IMR-90 (cell line): ENCODE results near the gene CTIF. TPM values are rescaled to one million over a fixed set of nuclear protein-coding genes. Genes with fewer than 3 reads are reported as not detected.

Source experiments
- ATAC-seq: fragments of 200-7000 bp; cut with Tn5 transposase; 2 replicates; pipeline ENCODE4 v1.9.1; 2020; ENCODE audit warnings: low read depth, mild to moderate bottlenecking, moderate library complexity
- BruUV-seq: library from RNA; stranded (reverse); fragments of 400-500 nt; replicated peaks from 2 replicates; lab custom pipeline; 2021; lab: Mats Ljungman, UMichigan
- CTCF ChIA-PET: fragments of 300-600 bp; formaldehyde crosslinking; extraction: SDS; loops from one replicate; lab custom pipeline; 2021; ENCODE audit warnings: antibody characterized with exemption; lab: Yijun Ruan, JAX
- POLR2A ChIA-PET: fragments of 300-600 bp; sonication (Branson Sonifier 250); formaldehyde crosslinking; loops from one replicate; lab custom pipeline; 2022; ENCODE audit warnings: antibody characterized with exemption; ENCODE audit not compliant: unreplicated experiment; lab: Charles Lee
- DNase-seq: peaks from one replicate; pipeline ENCODE4 v3.0.0; 2013
- H2AFZ ChIP-seq: replicated peaks from 2 replicates; pipeline ENCODE3; 2013; ENCODE audit warnings: low read length, mild to moderate bottlenecking; ENCODE audit not compliant: poor library complexity
- H2AK5ac ChIP-seq: 2 replicates; pipeline ENCODE4 v1.6.1; 2013; ENCODE audit warnings: low read depth, low read length, inconsistent platforms
- H2AK9ac ChIP-seq: replicated peaks from 2 replicates; pipeline ENCODE3; 2013; ENCODE audit warnings: mild to moderate bottlenecking, low read depth, low read length, moderate library complexity; ENCODE audit not compliant: poor library complexity
- H2BK120ac ChIP-seq: 2 replicates; pipeline ENCODE4 v1.6.1; 2013; ENCODE audit warnings: low read depth, low read length, inconsistent platforms
- H2BK15ac ChIP-seq: 3 replicates; pipeline ENCODE4 v1.6.1; 2013; ENCODE audit warnings: low read depth, low read length, inconsistent platforms
- H2BK20ac ChIP-seq: 2 replicates; pipeline ENCODE4 v1.6.1; 2013; ENCODE audit warnings: low read depth, mild to moderate bottlenecking, inconsistent platforms, low read length, moderate library complexity
- H2BK5ac ChIP-seq: 2 replicates; pipeline ENCODE4 v1.6.1; 2013; ENCODE audit warnings: mild to moderate bottlenecking, low read depth, low read length, inconsistent platforms; ENCODE audit not compliant: poor library complexity, severe bottlenecking
- H3K14ac ChIP-seq: replicated peaks from 2 replicates; pipeline ENCODE4 v1.6.1; 2013; ENCODE audit warnings: low read depth, low read length, inconsistent platforms
- H3K18ac ChIP-seq: 2 replicates; pipeline ENCODE4 v1.6.1; 2013; ENCODE audit warnings: low read depth, low read length, control low read depth
- H3K23ac ChIP-seq: 2 replicates; pipeline ENCODE4 v1.6.1; 2013; ENCODE audit warnings: low read depth, low read length, inconsistent platforms
- H3K27ac ChIP-seq: 2 replicates; pipeline ENCODE4 v1.5.1; 2013; ENCODE audit warnings: mild to moderate bottlenecking, control low read depth, low read length; ENCODE audit not compliant: insufficient read depth
- H3K27me3 ChIP-seq: 2 replicates; pipeline ENCODE4 v1.6.1; 2013; ENCODE audit warnings: low read length; ENCODE audit not compliant: control insufficient read depth, insufficient read depth
- H3K36me3 ChIP-seq: 2 replicates; pipeline ENCODE4 v1.6.1; 2013; ENCODE audit warnings: low read length, mixed read lengths; ENCODE audit not compliant: control insufficient read depth, insufficient read depth
- H3K4ac ChIP-seq: 2 replicates; pipeline ENCODE4 v1.6.1; 2013; ENCODE audit warnings: low read depth, low read length, inconsistent platforms
- H3K4me1 ChIP-seq: 2 replicates; pipeline ENCODE4 v1.6.1; 2013; ENCODE audit warnings: low read length, mixed read lengths; ENCODE audit not compliant: control insufficient read depth, insufficient read depth
- H3K4me2 ChIP-seq: 2 replicates; pipeline ENCODE4 v1.6.1; 2013; ENCODE audit warnings: low read depth, mild to moderate bottlenecking, control low read depth, low read length, moderate library complexity
- H3K4me3 ChIP-seq: 2 replicates; pipeline ENCODE4 v1.5.1; 2013; ENCODE audit warnings: low read depth, mild to moderate bottlenecking, control low read depth, low read length, moderate library complexity; ENCODE audit not compliant: insufficient read depth
- H3K56ac ChIP-seq: 2 replicates; pipeline ENCODE4 v1.6.1; 2013; ENCODE audit warnings: low read length, inconsistent platforms; ENCODE audit not compliant: insufficient read depth; ENCODE audit errors: extremely low read depth
- H3K79me1 ChIP-seq, 2 experiments: 2 replicates each; pipeline ENCODE4 v1.6.1; 2013; ENCODE audit warnings: low read length in 2 of 2, inconsistent platforms in 1 of 2, low read depth in 1 of 2
- H3K9ac ChIP-seq: 2 replicates; pipeline ENCODE4 v1.6.1; 2013; ENCODE audit warnings: low read depth, low read length, control low read depth
- H3K9me1 ChIP-seq: 2 replicates; pipeline ENCODE4 v1.6.1; 2013; ENCODE audit warnings: low read length, inconsistent platforms; ENCODE audit not compliant: insufficient read depth
- H3K9me3 ChIP-seq: 2 replicates; pipeline ENCODE4 v1.6.1; 2013; ENCODE audit warnings: low read length; ENCODE audit not compliant: control insufficient read depth, insufficient read depth
- H4K20me1 ChIP-seq: 2 replicates; pipeline ENCODE4 v1.6.1; 2013; ENCODE audit warnings: low read length, inconsistent platforms; ENCODE audit not compliant: insufficient read depth
- H4K5ac ChIP-seq: 2 replicates; pipeline ENCODE4 v1.6.1; 2013; ENCODE audit warnings: mild to moderate bottlenecking, low read depth, low read length, control low read depth
- H4K8ac ChIP-seq, 2 experiments: 2 replicates each; pipeline ENCODE4 v1.6.1; 2013; ENCODE audit warnings: low read depth in 2 of 2, low read length in 2 of 2, control low read depth in 1 of 2, inconsistent platforms in 1 of 2
- H4K91ac ChIP-seq: 2 replicates; pipeline ENCODE4 v1.6.1; 2013; ENCODE audit warnings: low read depth, low read length, inconsistent platforms; ENCODE audit not compliant: insufficient read depth
- BHLHE40 ChIP-seq: fragments of 150-350 bp; IDR thresholded peaks from 2 replicates; pipeline ENCODE4 v1.6.1; 2016; ENCODE audit warnings: mild to moderate bottlenecking, low read depth, low read length
- CEBPB ChIP-seq: IDR thresholded peaks from 2 replicates; pipeline ENCODE4 v1.6.1; 2012; ENCODE audit warnings: low read depth, low read length, improper control_type of control experiment
- CHD1 ChIP-seq: IDR thresholded peaks from 2 replicates; pipeline ENCODE4 v1.6.1; 2012; ENCODE audit warnings: low read depth, low read length, improper control_type of control experiment
- FOS ChIP-seq: fragments of 150-350 bp; IDR thresholded peaks from 2 replicates; pipeline ENCODE4 v1.6.1; 2016; ENCODE audit warnings: low read depth, low read length
- MAFK ChIP-seq: IDR thresholded peaks from 2 replicates; pipeline ENCODE4 v1.6.1; 2012; ENCODE audit warnings: low read depth, low read length, improper control_type of control experiment
- MAZ ChIP-seq: IDR thresholded peaks from 2 replicates; pipeline ENCODE4 v1.6.1; 2012; ENCODE audit warnings: low read depth, mild to moderate bottlenecking, low read length, improper control_type of control experiment, moderate library complexity, borderline replicate concordance
- MXI1 ChIP-seq: IDR thresholded peaks from 2 replicates; pipeline ENCODE4 v1.6.1; 2012; ENCODE audit warnings: low read depth, mild to moderate bottlenecking, low read length, moderate library complexity, borderline replicate concordance
- NFE2L2 ChIP-seq: fragments of 150-350 bp; IDR thresholded peaks from 2 replicates; pipeline ENCODE4 v1.6.1; 2016; ENCODE audit warnings: low read depth, mild to moderate bottlenecking, low read length
- POLR2A ChIP-seq: IDR thresholded peaks from 2 replicates; pipeline ENCODE4 v1.6.1; 2012; ENCODE audit warnings: mild to moderate bottlenecking, low read depth, low read length
- RCOR1 ChIP-seq: IDR thresholded peaks from 2 replicates; pipeline ENCODE4 v1.6.1; 2012; ENCODE audit warnings: mild to moderate bottlenecking, low read length, improper control_type of control experiment; ENCODE audit not compliant: insufficient replicate concordance
- RFX5 ChIP-seq: IDR thresholded peaks from 2 replicates; pipeline ENCODE4 v1.8.0; 2012; ENCODE audit warnings: low read depth, mild to moderate bottlenecking, low read length, moderate library complexity
- SMC3 ChIP-seq: fragments of 150-350 bp; IDR thresholded peaks from 2 replicates; pipeline ENCODE4 v1.6.1; 2016; ENCODE audit warnings: low read depth, mild to moderate bottlenecking, antibody characterized with exemption, low read length, moderate library complexity
- WGBS, 2 experiments: methylation state at CpG; one replicate each; pipeline versions ENCODE4 v1.1.5 to v1.1.7; 2013; ENCODE audit warnings: missing lambda C conversion rate in 2 of 2; ENCODE audit not compliant: insufficient read length in 1 of 2; ENCODE audit errors: extremely low coverage in 2 of 2; 5-methylcytosine and 5-hydroxymethylcytosine counted together
- dilution Hi-C: fragments of 300-500 bp; cut with HindIII; formaldehyde crosslinking; loops from one replicate; pipeline ENCODE4 v1.14.3; 2018; ENCODE audit warnings: low sequenced_read_pairs; ENCODE audit not compliant: unreplicated experiment
- in situ Hi-C: fragments of 300-500 bp; cut with MboI; formaldehyde crosslinking; loops from 3 replicates; pipeline ENCODE4 v1.14.3; 2019; ENCODE audit warnings: low sequenced_read_pairs, inconsistent platforms, mixed read lengths
- intact Hi-C: fragments of 100-400 bp; cut with micrococcal nuclease; formaldehyde crosslinking; loops from 2 replicates; pipeline ENCODE4 v1.10.0; 2022
- polyA plus RNA-seq, 3 experiments: library from polyadenylated mRNA; depleted of rRNA; stranded (reverse); fragments of >200 nt; gene quantifications; 2 replicates each; pipeline ENCODE4 v1.2.3, GENCODE V29; 2012; ENCODE audit warnings: low replicate concordance in 1 of 3
- total RNA-seq: library from RNA; depleted of rRNA; stranded (reverse); fragments of >200 nt; gene quantifications from 2 replicates; pipeline ENCODE4 v1.2.3, GENCODE V29; 2012
- TF ChIP-seq, protein P1 (sequence below): conservative IDR thresholded peaks from 2 replicates; pipeline ENCODE4 v1.5.1; 2012; ENCODE audit warnings: mild to moderate bottlenecking, low read depth, low read length, improper control_type of control experiment
- TF ChIP-seq, protein P2 (sequence below): fragments of 150-350 bp; IDR thresholded peaks from 2 replicates; pipeline ENCODE4 v1.6.1; 2016; ENCODE audit warnings: low read depth, mild to moderate bottlenecking, low read length, moderate library complexity, borderline replicate concordance

The CTIF gene
- total and polyA plus RNA-seq, 2 of the 4 experiments (the other 2 are of a cell fraction), result 25.1 to 57.0 TPM

DNA sequence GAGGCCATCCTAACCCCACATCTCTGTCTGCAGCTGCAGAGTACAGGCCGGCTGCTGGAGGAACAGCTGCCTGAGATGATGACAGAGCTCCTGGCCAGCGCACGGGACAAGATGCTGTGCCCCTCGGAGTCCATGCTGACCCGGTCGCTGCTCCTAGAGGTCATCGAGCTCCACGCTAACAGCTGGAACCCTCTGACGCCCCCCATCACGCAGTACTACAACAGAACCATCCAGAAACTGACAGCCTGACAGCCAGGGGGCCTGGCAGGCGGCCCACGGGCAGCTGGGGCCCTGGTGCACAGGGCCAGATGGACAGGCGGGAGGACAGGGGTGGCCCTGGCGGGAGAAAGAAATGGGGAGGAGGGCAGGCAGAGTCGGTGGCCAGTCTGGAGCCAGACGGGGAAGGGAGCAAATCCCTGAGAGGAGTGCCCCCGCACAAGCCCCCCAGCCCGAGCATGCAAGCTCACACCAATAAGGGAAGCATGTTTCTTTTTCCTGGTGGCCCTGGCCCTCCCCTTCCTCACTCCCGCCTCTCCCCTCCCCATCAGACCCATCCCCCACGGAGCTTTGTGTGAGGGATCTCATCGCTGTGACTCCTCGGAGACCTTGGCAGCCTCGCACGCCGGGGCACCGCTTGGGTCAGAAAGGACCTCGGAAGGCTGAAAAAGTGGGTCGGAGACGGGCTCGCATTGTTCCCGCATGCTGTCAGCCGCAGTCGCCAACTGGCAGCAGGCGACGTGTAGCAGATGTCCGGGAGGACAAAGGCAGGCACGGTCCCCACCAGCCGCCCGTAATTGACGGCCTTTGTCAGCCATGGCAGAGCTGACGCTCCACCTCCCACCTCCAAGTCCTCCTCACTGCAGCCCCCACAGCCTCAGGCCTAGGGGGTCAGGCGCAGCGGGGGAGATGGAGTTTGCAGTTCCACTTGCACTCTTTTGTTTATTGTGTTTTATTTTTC is 320.8 kb downstream of the CTIF start:
- in situ Hi-C loops (no loop called here), intact Hi-C loops (no loop called here), dilution Hi-C loops (no loop called here)
- Histone ChIP-seq H3K9ac (no peak overlapping the region), H3K4me2 (no peak overlapping the region), H3K4me3 (no peak overlapping the region), H3K36me3 (peaks cover 54% of the 10 kb centered on the region), H3K56ac (no peak overlapping the region), H4K8ac (no peak overlapping the region), H3K9me1 (peaks cover 11% of the 10 kb centered on the region), H4K91ac (no peak overlapping the region), H3K18ac (no peak overlapping the region), H2BK15ac (no peak overlapping the region; the same call in 2 of the 3 replicates), H2BK120ac (no peak overlapping the region), H3K4me1 (peaks cover 4% of the 10 kb centered on the region; the same call in 1 of the 2 replicates), H3K23ac (no peak overlapping the region), H2AK9ac (peak overlapping the region; percentile 84), H3K27ac (no peak overlapping the region), H2BK5ac (no peak overlapping the region), H3K27me3 (no peaks in the 10 kb centered on the region), H2BK20ac (no peak overlapping the region), H3K9me3 (no peaks in the 10 kb centered on the region), H2AK5ac (peak overlapping the region; percentile 51; the same call in 1 of the 2 replicates), H3K14ac (no peak overlapping the region), H4K5ac (no peak overlapping the region), H4K20me1 (peaks cover 3% of the 10 kb centered on the region; the same call in 1 of the 2 replicates), H2AFZ (peak overlapping the region; percentile 4), H3K79me1 (peaks cover 11 to 50% of the 10 kb centered on the region in 2 experiments; a peak in 3 of 4 replicates), H3K4ac (no peak overlapping the region)
- CTCF ChIA-PET, result no interaction called here
- WGBS, 2 experiments, result 73% methylated on average over 16 of the region's 43 CpGs; no CpG with 5 or more reads in 1 of the 2 experiments
- no TSS peak for BruUV-seq
- DNase-seq (no peak), ATAC-seq (no peak)
- POLR2A ChIA-PET, result interaction anchor here (0.8 kb wide), 1 partner anchor 10 kb away, joined by 14 read pairs; no protein-coding TSS in a partner anchor
- TF ChIP-seq, protein P1, sequence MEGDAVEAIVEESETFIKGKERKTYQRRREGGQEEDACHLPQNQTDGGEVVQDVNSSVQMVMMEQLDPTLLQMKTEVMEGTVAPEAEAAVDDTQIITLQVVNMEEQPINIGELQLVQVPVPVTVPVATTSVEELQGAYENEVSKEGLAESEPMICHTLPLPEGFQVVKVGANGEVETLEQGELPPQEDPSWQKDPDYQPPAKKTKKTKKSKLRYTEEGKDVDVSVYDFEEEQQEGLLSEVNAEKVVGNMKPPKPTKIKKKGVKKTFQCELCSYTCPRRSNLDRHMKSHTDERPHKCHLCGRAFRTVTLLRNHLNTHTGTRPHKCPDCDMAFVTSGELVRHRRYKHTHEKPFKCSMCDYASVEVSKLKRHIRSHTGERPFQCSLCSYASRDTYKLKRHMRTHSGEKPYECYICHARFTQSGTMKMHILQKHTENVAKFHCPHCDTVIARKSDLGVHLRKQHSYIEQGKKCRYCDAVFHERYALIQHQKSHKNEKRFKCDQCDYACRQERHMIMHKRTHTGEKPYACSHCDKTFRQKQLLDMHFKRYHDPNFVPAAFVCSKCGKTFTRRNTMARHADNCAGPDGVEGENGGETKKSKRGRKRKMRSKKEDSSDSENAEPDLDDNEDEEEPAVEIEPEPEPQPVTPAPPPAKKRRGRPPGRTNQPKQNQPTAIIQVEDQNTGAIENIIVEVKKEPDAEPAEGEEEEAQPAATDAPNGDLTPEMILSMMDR, result no peak
- TF ChIP-seq BHLHE40, result no peak
- TF ChIP-seq CHD1, result no peak
- TF ChIP-seq SMC3, result no peak
- no peak for TF ChIP-seq CEBPB
- no peak for TF ChIP-seq MAFK
- TF ChIP-seq MAZ, result no peak
- TF ChIP-seq NFE2L2, result no peak
- TF ChIP-seq RFX5, result no peak
- TF ChIP-seq FOS, result no peak
- TF ChIP-seq POLR2A, result no peak
- TF ChIP-seq, protein P2, sequence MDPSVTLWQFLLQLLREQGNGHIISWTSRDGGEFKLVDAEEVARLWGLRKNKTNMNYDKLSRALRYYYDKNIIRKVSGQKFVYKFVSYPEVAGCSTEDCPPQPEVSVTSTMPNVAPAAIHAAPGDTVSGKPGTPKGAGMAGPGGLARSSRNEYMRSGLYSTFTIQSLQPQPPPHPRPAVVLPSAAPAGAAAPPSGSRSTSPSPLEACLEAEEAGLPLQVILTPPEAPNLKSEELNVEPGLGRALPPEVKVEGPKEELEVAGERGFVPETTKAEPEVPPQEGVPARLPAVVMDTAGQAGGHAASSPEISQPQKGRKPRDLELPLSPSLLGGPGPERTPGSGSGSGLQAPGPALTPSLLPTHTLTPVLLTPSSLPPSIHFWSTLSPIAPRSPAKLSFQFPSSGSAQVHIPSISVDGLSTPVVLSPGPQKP, result no peak
- TF ChIP-seq RCOR1, result no peak
- TF ChIP-seq MXI1, result no peak
